H1 (cell line): Measurements from ENCODE around the gene GCM1. TPM values are rescaled to one million over a fixed set of nuclear protein-coding genes. Genes with fewer than 3 reads are reported as not detected.

Source experiments
- HDAC6 ChIP-seq: IDR thresholded peaks from one replicate; pipeline ENCODE4 v1.7.1; 2012; ENCODE audit warnings: low read depth, mild to moderate bottlenecking, inconsistent platforms, low read length, moderate library complexity
- RBBP5 ChIP-seq: IDR thresholded peaks from 2 replicates; pipeline ENCODE4 v1.7.1; 2012; ENCODE audit warnings: low read depth, mild to moderate bottlenecking, inconsistent platforms, low read length, moderate library complexity, borderline replicate concordance
- SRF ChIP-seq: IDR thresholded peaks from 2 replicates; pipeline ENCODE4 v1.6.1; 2011; ENCODE audit warnings: mild to moderate bottlenecking, low read depth, low read length, moderate library complexity
- polyA plus RNA-seq, 7 experiments: library from polyadenylated mRNA; depleted of rRNA in 3 of 7; stranded (reverse) in 5 of 7; unstranded in 2 of 7; fragments of >200 nt in 5 of 7; fragments of 200-250 nt in 2 of 7; gene quantifications; 1 replicate in 5 of 7; 2 replicates in 1 of 7; 4 replicates in 1 of 7; pipeline versions ENCODE4 v1.2.1 to v1.2.3, GENCODE V29; 2011 to 2013; ENCODE audit warnings: missing spikeins in 2 of 7, mixed read lengths in 2 of 7
- total RNA-seq: library from RNA; stranded (reverse); fragmentation: NEBNext Ultra II Directional; extraction: Animal tissue kit (Norgen Biotek cat#: 25700); gene quantifications from 2 replicates; pipeline ENCODE4 v1.2.1, GENCODE V29; 2021

GCM1 gene
- total and polyA plus RNA-seq, 2 of the 8 experiments (the other 6 are each of a cell fraction or from before 2014, with no cell fraction given) = not detected

DNA sequence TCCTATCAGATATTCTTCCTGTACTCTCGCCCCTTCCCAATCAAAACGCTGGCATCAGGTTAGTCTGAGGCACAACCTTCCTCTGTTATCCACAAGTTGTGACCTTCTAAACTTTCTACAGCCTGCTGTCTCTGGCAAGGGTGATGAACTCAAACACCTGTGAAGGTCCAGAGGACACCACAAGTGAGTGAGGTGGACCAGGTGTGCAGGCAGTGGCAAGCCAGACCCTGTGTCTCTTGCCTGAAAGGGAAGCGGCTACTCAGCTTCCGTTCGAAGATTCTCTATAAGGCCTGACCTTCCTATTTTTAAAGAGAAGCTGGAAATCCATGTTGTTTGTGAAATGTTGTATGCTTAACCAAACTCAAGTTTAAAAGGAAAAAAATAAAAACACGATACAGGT lies 36.8 kb downstream of the GCM1 start (continued):
- TF ChIP-seq SRF (no peak), RBBP5 (no peak), HDAC6 (no peak)
